Fibroblast of villous mesenchyme (primary cell): ENCODE data around the gene NAT10. TPM values are rescaled to one million over a fixed set of nuclear protein-coding genes. Genes with fewer than 3 reads are reported as not detected.
A peak's percentile ranks its signal among the peaks of the same experiment; 100 is the strongest.

Source experiments
- DNase-seq: peaks from one replicate; pipeline ENCODE4 v3.0.0-alpha.2; 2010; ENCODE audit warnings: low read depth
- H3K4me3 ChIP-seq: 2 replicates; pipeline ENCODE4 v1.5.1; 2011; ENCODE audit warnings: low read depth, mild to moderate bottlenecking, low read length
- small RNA-seq: library from RNA; depleted of rRNA; stranded (forward); fragments of <200 nt; gene quantifications from one replicate; pipeline ENCODE3, GENCODE V24; 2012
- total RNA-seq: library from RNA; depleted of rRNA; stranded (reverse); fragments of >200 nt; gene quantifications from 2 replicates; pipeline ENCODE4 v1.2.3, GENCODE V29; 2012
- TF ChIP-seq, protein P1 (sequence below): IDR thresholded peaks from 2 replicates; pipeline ENCODE4 v1.5.1; 2012; ENCODE audit warnings: low read depth, mild to moderate bottlenecking, low read length; ENCODE audit not compliant: insufficient read depth

Gene NAT10
- total RNA-seq, 1 donor: 35.4 TPM

DNA sequence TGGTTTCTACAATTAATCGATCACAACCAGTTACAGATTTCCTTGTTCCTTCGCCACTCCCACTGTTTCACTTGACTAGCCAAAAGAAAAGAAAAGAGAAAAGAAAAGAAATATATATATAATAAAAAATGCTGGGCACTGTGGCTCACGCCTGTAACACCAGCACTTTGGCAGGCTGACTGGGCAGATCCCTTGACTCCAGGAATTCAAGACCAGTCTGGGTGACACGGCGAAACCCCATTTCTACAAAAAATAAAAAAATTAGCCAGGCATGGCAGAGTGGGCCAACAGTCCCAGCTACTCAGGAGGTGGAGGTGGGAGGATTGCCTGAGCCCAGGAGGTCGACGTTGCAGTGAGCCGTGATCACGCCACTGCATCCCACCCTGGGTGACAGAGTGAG lies 83.8 kb downstream of the NAT10 start:
- DNase-seq: no peak
- TF ChIP-seq, protein P1, sequence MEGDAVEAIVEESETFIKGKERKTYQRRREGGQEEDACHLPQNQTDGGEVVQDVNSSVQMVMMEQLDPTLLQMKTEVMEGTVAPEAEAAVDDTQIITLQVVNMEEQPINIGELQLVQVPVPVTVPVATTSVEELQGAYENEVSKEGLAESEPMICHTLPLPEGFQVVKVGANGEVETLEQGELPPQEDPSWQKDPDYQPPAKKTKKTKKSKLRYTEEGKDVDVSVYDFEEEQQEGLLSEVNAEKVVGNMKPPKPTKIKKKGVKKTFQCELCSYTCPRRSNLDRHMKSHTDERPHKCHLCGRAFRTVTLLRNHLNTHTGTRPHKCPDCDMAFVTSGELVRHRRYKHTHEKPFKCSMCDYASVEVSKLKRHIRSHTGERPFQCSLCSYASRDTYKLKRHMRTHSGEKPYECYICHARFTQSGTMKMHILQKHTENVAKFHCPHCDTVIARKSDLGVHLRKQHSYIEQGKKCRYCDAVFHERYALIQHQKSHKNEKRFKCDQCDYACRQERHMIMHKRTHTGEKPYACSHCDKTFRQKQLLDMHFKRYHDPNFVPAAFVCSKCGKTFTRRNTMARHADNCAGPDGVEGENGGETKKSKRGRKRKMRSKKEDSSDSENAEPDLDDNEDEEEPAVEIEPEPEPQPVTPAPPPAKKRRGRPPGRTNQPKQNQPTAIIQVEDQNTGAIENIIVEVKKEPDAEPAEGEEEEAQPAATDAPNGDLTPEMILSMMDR: no peak

DNA sequence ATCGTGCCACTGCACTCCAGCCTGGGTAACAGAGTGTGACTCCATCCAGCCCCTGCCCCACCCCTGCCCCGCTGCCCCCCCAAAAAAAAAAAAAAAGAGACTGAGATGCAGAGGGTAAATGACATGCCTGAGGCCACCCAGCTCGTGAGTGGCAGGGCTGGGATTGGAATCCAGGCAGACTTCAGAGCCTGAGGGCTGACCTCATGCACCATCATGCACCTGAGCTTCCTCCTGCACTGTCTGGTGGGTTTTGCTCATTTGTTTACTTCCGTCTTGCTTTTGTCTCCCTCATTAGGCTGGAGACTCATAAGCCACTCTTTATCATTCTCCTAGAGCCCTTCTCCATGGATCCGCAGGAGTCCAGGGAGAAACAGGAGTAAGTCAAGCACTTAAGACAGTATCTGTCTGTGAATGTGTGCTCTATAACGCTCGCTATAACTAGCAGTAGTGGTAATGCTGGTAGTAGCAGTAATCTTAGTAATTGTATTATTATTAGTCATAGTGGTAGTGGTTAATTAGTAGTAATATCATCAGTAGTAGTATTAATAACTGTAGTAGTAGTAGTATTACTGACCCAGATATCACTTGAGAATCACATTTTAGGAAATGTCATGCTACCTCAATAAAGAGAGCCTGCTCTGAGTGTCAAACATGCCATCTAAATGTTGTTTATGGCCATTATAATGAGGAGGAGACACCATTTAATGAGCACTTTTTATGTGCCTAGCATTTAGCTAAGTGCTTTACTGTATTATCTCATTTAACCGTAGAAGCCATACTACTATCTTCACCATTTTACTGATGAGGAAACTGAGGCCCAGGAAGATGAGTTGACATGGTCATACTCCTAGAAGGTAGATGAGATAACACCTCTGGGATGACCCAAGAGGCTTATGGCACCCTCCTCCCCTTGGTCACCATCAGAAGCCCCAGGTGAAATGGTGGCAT lies 85.0 kb downstream of the NAT10 start:
- no peak for DNase-seq
- TF ChIP-seq, protein P1: no peak
- no peak overlapping the region for H3K4me3 ChIP-seq

More for the DNA sequence above, 83.8 kb downstream of the NAT10 start:
- no peak overlapping the region for H3K4me3 ChIP-seq

DNA sequence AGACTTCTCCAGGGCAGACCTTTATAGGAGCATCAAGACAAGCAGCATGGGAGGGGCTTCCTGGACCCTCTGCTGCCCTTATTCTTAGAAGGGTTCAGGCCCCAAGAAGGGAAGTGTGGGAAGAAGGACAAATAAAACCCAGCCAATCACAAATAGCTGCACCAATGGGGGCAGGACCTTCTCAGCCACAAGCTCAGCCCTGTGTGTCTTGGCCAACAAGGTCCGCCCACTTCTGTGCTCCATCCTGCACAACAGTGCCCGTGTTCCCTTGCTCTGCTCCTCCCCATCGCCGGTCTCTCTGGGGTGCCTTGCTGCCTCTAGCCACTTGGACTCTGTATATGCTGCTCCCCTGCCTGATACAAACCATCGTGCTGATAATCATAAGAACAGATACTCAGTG lies 86.1 kb downstream of the NAT10 start:
- no peak for DNase-seq

DNA sequence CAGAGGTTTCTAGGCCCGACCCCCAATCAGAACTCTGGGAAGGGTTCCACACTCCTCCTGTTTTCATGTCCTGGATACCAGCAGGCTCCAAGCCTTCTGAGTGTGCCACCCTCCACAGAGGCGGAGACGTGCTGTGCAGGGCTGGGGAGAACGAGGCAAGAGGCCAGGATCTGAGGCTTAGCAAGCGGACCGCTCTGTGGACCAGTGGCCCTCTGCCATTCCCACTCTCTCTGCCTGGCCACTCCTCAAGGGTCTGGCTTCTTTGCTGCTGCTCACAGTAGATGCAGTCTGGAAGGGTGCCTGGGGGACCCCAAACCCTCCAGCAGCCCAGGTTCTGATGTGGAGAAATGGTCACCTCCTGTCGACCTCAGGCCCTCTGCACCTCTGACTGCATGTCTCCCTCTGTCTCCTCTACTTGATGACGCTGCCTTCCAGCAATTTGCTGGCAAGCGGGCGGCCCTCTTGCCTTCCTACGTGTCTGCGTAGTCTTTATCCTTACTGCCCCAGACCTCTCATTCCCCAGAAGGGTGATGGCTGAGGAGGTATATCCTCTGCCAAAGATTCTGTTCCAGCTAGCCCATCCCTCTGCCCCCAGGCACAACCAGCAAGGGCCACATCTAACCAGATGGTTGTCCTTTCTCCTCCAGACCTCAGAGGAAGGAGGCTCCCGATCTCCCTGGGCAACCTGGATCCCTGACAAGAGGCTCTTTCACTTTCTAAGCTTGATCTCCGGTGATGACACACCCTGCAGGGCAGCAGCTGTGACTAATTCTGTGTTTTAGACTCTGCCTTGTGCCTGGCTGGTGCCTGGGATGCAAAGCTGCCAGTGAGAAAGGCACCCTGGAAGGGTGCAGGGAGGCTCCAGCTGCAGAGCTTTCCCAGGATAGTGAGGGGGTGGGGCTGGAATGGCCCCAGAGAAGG lies 87.3 kb downstream of the NAT10 start:
- TF ChIP-seq, protein P1: no peak
- DNase-seq: peak; percentile 91
- peak overlapping the region; percentile 12 for H3K4me3 ChIP-seq

More for the DNA sequence above, 86.1 kb downstream of the NAT10 start:
- TF ChIP-seq, protein P1: no peak
- H3K4me3 ChIP-seq: no peak overlapping the region

DNA sequence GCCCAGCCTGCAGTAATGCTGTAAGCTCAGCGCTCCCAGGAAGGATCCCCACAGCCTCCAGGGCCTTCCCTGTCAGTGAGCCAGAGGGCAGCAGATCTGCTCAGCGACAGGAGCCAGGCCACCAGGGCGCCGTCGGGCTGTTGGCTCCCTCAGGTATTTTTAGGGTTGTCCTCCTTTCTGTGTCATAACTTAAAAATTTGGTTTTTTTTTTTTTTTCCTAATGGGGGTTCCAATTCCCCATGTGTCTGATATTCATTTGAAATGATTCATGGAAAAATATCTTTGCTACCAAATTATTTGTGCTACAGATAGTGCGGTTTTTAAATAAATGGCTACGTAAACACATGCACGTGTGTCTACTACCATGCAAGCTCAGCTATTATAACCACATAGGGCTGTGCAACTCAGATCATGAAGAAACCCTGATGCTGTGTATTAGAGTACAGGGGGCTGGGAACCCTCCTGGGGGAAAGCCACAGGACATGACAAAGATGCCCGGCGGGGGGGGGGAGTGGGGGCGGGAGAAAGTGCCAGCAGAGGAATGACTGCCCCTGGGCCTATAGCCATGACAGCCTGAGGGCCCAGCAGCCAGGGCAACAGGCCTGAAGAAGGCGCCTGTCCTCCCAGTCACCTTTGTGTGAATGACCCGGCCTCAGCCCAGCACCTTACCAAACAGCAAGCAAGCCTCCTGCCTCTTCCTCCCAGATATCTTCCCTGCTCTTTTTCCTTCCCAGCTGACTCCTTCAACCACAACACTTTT lies 89.3 kb downstream of the NAT10 start:
- H3K4me3 ChIP-seq: no peak overlapping the region
- no peak for DNase-seq
- TF ChIP-seq, protein P1: no peak

Small RNAs within 50 kb of the gene (small RNA-seq; reads per million reads assigned to genes)
- not detected for gene RF00019

Other genes starting within 250 kb of the NAT10 start
- gene LMO2, start 213.6 kb upstream of the NAT10 start, total RNA-seq: under 0.01 TPM in 2 replicates
- gene CAPRIN1, start 53.9 kb upstream of the NAT10 start, total RNA-seq: 172 and 240 TPM in 2 replicates